PC-3 (cell line): ENCODE data around the gene ATP1A4. TPM values are rescaled to one million over a fixed set of nuclear protein-coding genes. Genes with fewer than 3 reads are reported as not detected.

ENCODE experiments used
- ATAC-seq: fragments of 200-7000 bp; cut with Tn5 transposase; 2 replicates; pipeline ENCODE4 v1.9.1; 2020; ENCODE audit warnings: mild to moderate bottlenecking, moderate library complexity
- BruUV-seq: library from RNA; stranded (reverse); fragments of 400-500 nt; replicated peaks from 2 replicates; lab custom pipeline; 2021; lab: Mats Ljungman, UMichigan
- CTCF ChIA-PET: fragments of 300-600 bp; sonication (Branson Sonifier 250); formaldehyde crosslinking; loops from one replicate; lab custom pipeline; 2022; ENCODE audit warnings: antibody characterized with exemption; lab: Charles Lee
- POLR2A ChIA-PET: fragments of 300-600 bp; sonication (Branson Sonifier 250); formaldehyde crosslinking; loops from one replicate; lab custom pipeline; 2022; ENCODE audit warnings: antibody characterized with exemption; ENCODE audit not compliant: unreplicated experiment; lab: Charles Lee
- DNase-seq: peaks from one replicate; pipeline ENCODE4 v3.0.0-alpha.2; 2015
- H2AFZ ChIP-seq: fragments of 300-600 bp; sonication (generic); 2 replicates; pipeline ENCODE4 v1.6.0; 2016; ENCODE audit warnings: antibody characterized with exemption, low read length
- H3F3A ChIP-seq: fragments of 300-600 bp; sonication (generic); one replicate; pipeline ENCODE4 v1.6.0; 2017; ENCODE audit warnings: antibody characterized with exemption, low read length, control low read depth, mild to moderate bottlenecking; ENCODE audit not compliant: unreplicated experiment
- H3K27ac ChIP-seq: fragments of 300-600 bp; sonication (generic); 2 replicates; pipeline ENCODE4 v1.5.1; 2016; ENCODE audit warnings: mild to moderate bottlenecking, low read length
- H3K27me3 ChIP-seq: fragments of 300-600 bp; sonication (generic); 2 replicates; pipeline ENCODE4 v1.6.1; 2016; ENCODE audit warnings: low read length, mixed read lengths
- H3K36me3 ChIP-seq: fragments of 300-600 bp; sonication (generic); 2 replicates; pipeline ENCODE4 v1.6.1; 2016; ENCODE audit warnings: low read depth, mixed run types, low read length, mixed read lengths
- H3K4me1 ChIP-seq: fragments of 300-600 bp; sonication (generic); 2 replicates; pipeline ENCODE4 v1.5.1; 2016; ENCODE audit warnings: low read length; ENCODE audit not compliant: insufficient read depth
- H3K4me2 ChIP-seq: fragments of 300-600 bp; sonication (generic); 2 replicates; pipeline ENCODE4 v1.6.0; 2016; ENCODE audit warnings: low read length
- H3K4me3 ChIP-seq: fragments of 300-600 bp; sonication (generic); 2 replicates; pipeline ENCODE4 v1.5.1; 2016; ENCODE audit warnings: mild to moderate bottlenecking, low read length, mixed read lengths
- H3K79me2 ChIP-seq: fragments of 300-600 bp; sonication (generic); 2 replicates; pipeline ENCODE4 v1.6.1; 2017; ENCODE audit warnings: low read length, mixed read lengths
- H3K9ac ChIP-seq: fragments of 300-600 bp; sonication (generic); 2 replicates; pipeline ENCODE4 v1.6.0; 2016; ENCODE audit warnings: mild to moderate bottlenecking, low read length
- H3K9me2 ChIP-seq: fragments of 300-600 bp; sonication (generic); replicated peaks from 2 replicates; pipeline ENCODE4 v1.6.1; 2016; ENCODE audit warnings: mixed run types, low read length, mixed read lengths
- H3K9me3 ChIP-seq: fragments of 300-600 bp; sonication (generic); 2 replicates; pipeline ENCODE4 v1.6.1; 2016; ENCODE audit warnings: low read length, mixed read lengths
- H4K20me1 ChIP-seq: fragments of 300-600 bp; sonication (generic); 2 replicates; pipeline ENCODE4 v1.6.1; 2016; ENCODE audit warnings: low read length, mixed read lengths
- CTCF ChIP-seq: fragments of 300-600 bp; sonication (generic); conservative IDR thresholded peaks from 2 replicates; pipeline ENCODE4 v1.5.1; 2017; ENCODE audit warnings: antibody characterized with exemption, low read depth, mild to moderate bottlenecking, low read length
- EZH2 ChIP-seq: fragments of 300-600 bp; sonication (generic); IDR thresholded peaks from one replicate; pipeline ENCODE4 v1.6.1; 2017; ENCODE audit warnings: antibody characterized with exemption, mild to moderate bottlenecking, low read length; ENCODE audit not compliant: unreplicated experiment
- EZH2phosphoT487 ChIP-seq: fragments of 300-600 bp; sonication (generic); IDR thresholded peaks from 2 replicates; pipeline ENCODE4 v1.6.1; 2018; ENCODE audit warnings: mild to moderate bottlenecking, antibody characterized with exemption, low read length, borderline replicate concordance
- intact Hi-C: fragments of 100-400 bp; cut with micrococcal nuclease; formaldehyde crosslinking; loops from 2 replicates; pipeline ENCODE4 v1.9.0; 2023
- total RNA-seq: library from RNA; depleted of rRNA; stranded (reverse); fragments of >200 nt; gene quantifications from 2 replicates; pipeline ENCODE4 v1.2.3, GENCODE V29; 2014

ATP1A4 gene
- total RNA-seq, 1 experiment from 2014 or later, result 0.04 TPM

- ChIA-PET CTCF (no interaction called here), POLR2A (no interaction called here)
- H2AFZ ChIP-seq, result no peak overlapping the region
- H3K79me2 ChIP-seq, result no peaks in the 10 kb centered on the region
- no peak for ATAC-seq
- BruUV-seq, result no TSS peak
- no peak overlapping the region for H3K4me2 ChIP-seq
- H3K9me3 ChIP-seq, result no peaks in the 10 kb centered on the region
- H3F3A ChIP-seq, result peaks cover 7% of the 10 kb centered on the region
- DNase-seq, result no peak
- H3K9ac ChIP-seq, result no peak overlapping the region
- no peak overlapping the region for H3K4me3 ChIP-seq
- H4K20me1 ChIP-seq, result no peaks in the 10 kb centered on the region
- H3K27ac ChIP-seq, result no peak overlapping the region
- H3K9me2 ChIP-seq, result no peaks in the 10 kb centered on the region
- peaks cover 40% of the 10 kb centered on the region for H3K4me1 ChIP-seq
- intact Hi-C loops, result no loop called here
- no peaks in the 10 kb centered on the region for H3K27me3 ChIP-seq
- H3K36me3 ChIP-seq, result no peaks in the 10 kb centered on the region
- TF ChIP-seq EZH2 (no peak), CTCF (no peak), EZH2phosphoT487 (no peak)
Measured at GRCh38 chr1:160127381-160127780, 24.0 kb upstream of the ATP1A4 start.

GRCh38 chr1:160127865-160128523 lies 23.4 kb upstream of the ATP1A4 start:
- Histone ChIP-seq H3K79me2 (no peaks in the 10 kb centered on the region), H3F3A (peaks cover 7% of the 10 kb centered on the region), H3K4me2 (no peak overlapping the region), H4K20me1 (no peaks in the 10 kb centered on the region), H3K9ac (no peak overlapping the region), H3K4me3 (no peak overlapping the region), H3K36me3 (no peaks in the 10 kb centered on the region), H3K9me3 (no peaks in the 10 kb centered on the region), H3K9me2 (no peaks in the 10 kb centered on the region), H2AFZ (no peak overlapping the region), H3K27me3 (no peaks in the 10 kb centered on the region), H3K4me1 (peaks cover 40% of the 10 kb centered on the region), H3K27ac (no peak overlapping the region)
- ChIA-PET POLR2A (no interaction called here), CTCF (no interaction called here)
- DNase-seq (peak; percentile 54), ATAC-seq (peak; percentile 21; the same call in 1 of the 2 replicates)
- TF ChIP-seq CTCF, result no peak
- no peak for TF ChIP-seq EZH2
- no peak for TF ChIP-seq EZH2phosphoT487
- BruUV-seq, result no TSS peak
- intact Hi-C loops, result no loop called here

- Histone ChIP-seq H4K20me1 (no peaks in the 10 kb centered on the region), H3K4me2 (no peak overlapping the region), H3K4me3 (no peak overlapping the region), H3F3A (peaks cover 7% of the 10 kb centered on the region), H3K9me2 (no peaks in the 10 kb centered on the region), H3K9me3 (no peaks in the 10 kb centered on the region), H2AFZ (no peak overlapping the region), H3K27me3 (no peaks in the 10 kb centered on the region), H3K79me2 (no peaks in the 10 kb centered on the region), H3K36me3 (no peaks in the 10 kb centered on the region), H3K9ac (no peak overlapping the region), H3K27ac (no peak overlapping the region), H3K4me1 (peaks cover 40% of the 10 kb centered on the region)
- BruUV-seq, result no TSS peak
- ATAC-seq, result no peak
- no peak for TF ChIP-seq EZH2phosphoT487
- no peak for TF ChIP-seq EZH2
- TF ChIP-seq CTCF, result no peak
- POLR2A ChIA-PET, result interaction anchor here (0.6 kb wide), 1 partner anchor 133 kb away, joined by 3 read pairs; no protein-coding TSS in a partner anchor
- no peak for DNase-seq
- intact Hi-C loops, result no loop called here
- CTCF ChIA-PET, result no interaction called here
Measured at GRCh38 chr1:160128636-160129035, 22.8 kb upstream of the ATP1A4 start.
